GM10248 (cell line): ENCODE data around the gene UNC5B.
A peak's percentile ranks its signal among the peaks of the same experiment; 100 is the strongest.
"Not testable (repeated sequence)": the region's sequence is repeated elsewhere in the genome, so short reads cannot be mapped to it uniquely, and the experiment has no call there.

Experiments
- CTCF ChIA-PET: fragments of 300-600 bp; sonication (Branson Sonifier 250); formaldehyde crosslinking; extraction: SDS; loops from one replicate; lab custom pipeline; 2021; ENCODE audit warnings: antibody characterized with exemption; lab: Yijun Ruan, JAX
- POLR2A ChIA-PET: fragments of 350-650 bp; sonication (Branson Sonifier 250); formaldehyde crosslinking; extraction: SDS; loops from one replicate; lab custom pipeline; 2020; ENCODE audit warnings: antibody characterized with exemption; lab: Yijun Ruan, JAX
- DNase-seq: peaks from one replicate; pipeline ENCODE4 v3.0.0; 2012; ENCODE audit errors: extremely low spot score
- TF ChIP-seq, protein P1 (sequence below): IDR thresholded peaks from 2 replicates; pipeline ENCODE4 v1.5.1; 2012; ENCODE audit warnings: mild to moderate bottlenecking, low read depth; ENCODE audit errors: extremely low read depth, missing control alignments, control extremely low read depth

Gene UNC5B

DNA sequence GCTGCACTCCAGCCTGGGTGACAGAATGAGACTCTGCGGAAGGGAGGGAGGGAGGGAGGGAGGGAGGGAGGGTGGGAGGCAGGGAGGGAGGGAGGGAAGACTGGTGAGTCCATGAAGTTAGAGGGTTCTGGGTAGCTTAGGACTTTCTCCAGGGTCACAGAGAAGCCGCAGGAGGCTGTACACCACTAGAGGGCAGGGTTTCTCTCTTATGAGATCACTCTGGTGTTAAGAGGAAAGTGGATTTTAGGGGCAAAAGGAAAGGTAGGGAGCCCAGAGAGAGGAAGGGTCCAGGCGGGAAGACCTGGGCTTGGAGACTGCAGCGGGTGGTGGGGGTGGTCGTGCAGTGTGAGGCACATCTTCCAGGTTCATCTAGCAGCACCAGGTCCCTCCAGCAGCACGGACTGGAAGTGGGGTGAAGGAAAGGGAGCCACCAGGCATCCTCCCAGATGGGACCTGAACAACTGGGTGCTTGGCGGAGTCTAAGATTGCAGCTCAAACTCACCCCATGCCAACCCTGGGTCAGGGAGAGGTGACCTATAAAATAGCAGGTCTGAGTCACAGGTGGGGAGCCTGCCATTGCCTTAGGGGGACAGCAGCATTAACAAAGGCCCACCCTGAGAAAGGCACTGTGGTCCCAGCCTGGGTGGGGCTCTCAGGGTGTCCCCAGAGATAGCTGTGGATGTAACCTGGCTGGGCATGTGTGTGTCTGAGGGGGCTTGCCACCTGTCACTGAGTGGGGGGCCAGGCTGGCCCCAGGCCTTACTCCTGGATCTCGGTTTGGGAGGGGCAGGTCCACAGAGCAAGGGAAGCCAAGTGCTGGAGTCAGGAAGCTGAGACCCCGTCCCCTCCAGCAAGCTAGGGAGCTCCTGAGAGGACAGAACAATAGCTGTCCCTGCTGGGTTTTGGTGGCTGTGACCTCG is 58.2 kb downstream of the UNC5B start:
- CTCF ChIA-PET, result interaction anchor here (0.6 to 2.3 kb wide), 11 partner anchors 9 to 346 kb away, joined by 3 to 13 read pairs (median 3); no protein-coding TSS in a partner anchor
- DNase-seq, result peak; percentile 78
- POLR2A ChIA-PET, result no interaction called here
- TF ChIP-seq, protein P1, sequence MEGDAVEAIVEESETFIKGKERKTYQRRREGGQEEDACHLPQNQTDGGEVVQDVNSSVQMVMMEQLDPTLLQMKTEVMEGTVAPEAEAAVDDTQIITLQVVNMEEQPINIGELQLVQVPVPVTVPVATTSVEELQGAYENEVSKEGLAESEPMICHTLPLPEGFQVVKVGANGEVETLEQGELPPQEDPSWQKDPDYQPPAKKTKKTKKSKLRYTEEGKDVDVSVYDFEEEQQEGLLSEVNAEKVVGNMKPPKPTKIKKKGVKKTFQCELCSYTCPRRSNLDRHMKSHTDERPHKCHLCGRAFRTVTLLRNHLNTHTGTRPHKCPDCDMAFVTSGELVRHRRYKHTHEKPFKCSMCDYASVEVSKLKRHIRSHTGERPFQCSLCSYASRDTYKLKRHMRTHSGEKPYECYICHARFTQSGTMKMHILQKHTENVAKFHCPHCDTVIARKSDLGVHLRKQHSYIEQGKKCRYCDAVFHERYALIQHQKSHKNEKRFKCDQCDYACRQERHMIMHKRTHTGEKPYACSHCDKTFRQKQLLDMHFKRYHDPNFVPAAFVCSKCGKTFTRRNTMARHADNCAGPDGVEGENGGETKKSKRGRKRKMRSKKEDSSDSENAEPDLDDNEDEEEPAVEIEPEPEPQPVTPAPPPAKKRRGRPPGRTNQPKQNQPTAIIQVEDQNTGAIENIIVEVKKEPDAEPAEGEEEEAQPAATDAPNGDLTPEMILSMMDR, result peak; percentile 78

DNA sequence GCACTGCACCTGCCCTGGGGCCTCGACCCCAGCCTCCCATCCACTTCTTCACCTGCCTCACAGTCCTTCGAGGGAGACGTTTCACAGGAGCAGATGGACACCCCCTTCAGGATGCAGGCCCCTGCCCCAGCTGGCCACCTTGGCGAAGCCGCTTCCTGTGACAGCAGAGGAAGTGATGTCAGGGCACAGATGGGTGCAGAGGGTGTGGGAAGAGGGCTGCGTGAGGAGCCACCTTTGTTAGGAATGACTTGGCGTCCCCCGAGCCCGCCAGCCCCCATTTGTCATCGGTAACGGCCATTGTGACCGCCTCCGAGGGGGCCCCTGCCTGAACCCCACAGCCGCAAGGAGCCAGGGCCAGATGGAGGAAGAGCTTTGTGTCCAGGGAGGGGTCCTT is 59.3 kb downstream of the UNC5B start:
- POLR2A ChIA-PET, result no interaction called here
- DNase-seq, result no peak
- TF ChIP-seq, protein P1, result no peak
- CTCF ChIA-PET, result interaction anchor here (0.7 to 2.3 kb wide), 5 partner anchors 8 to 347 kb away, joined by 3 to 13 read pairs (median 4); no protein-coding TSS in a partner anchor

DNA sequence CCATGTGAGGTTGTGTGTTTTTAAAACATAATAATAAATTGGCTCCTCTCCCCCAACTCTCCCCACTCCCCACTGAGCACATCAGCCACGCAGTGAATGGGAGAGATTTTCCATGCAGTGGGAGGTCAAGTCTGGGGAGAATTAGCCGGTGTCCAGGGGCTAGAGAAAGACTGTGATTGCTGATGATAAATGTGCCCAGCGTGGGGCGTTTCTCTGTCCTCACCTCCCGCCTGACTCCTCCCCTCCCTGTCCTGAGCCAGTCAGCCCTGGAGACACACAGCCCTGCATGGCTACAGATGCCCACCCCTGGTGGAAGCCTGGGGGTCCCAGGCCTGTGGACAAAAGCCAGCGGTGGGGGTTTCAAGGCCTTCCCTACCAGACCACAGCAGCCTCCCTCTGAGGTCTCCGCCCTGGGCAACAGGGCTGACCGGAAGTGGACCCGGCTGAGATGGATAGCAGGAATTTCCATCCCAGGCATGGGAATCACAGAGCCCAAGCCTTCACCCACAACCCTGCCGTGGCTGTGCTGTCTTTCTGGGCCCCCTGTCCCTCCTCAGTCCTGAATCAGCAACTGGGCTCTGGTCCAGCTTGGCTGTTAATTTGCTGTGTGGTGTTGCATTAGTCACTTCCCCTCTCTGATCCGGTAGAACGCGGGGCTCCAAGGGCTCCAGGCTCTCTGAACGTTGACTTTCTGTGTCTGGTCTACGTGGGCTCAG is 59.8 kb downstream of the UNC5B start:
- ChIA-PET CTCF (no interaction called here), POLR2A (no interaction called here)
- TF ChIP-seq, protein P1, result no peak
- DNase-seq, result no peak

DNA sequence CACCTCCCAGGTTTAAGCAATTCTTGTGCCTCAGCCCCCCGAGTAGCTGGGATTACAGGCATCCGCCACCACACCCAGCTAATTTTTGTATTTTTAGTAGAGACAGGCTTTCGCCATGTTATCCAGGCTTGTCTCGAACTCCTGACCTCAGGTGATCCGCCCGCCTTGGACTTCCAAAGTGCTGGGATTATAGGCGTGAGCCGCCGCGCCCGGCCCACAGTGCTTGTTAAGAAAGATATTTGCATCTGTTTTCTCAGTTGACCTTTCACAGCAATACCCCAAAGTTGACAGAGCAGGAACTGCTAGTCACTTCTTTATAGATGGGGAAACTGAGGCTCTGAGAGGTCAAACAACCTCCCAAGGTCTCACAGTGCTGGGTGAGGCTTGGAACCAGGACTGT is 60.6 kb downstream of the UNC5B start:
- POLR2A ChIA-PET, DNase-seq: not testable (repeated sequence)
- CTCF ChIA-PET, result interaction anchor here (1.0 to 1.1 kb wide), 2 partner anchors 9 to 11 kb away, joined by 3 to 4 read pairs; no protein-coding TSS in a partner anchor

DNA sequence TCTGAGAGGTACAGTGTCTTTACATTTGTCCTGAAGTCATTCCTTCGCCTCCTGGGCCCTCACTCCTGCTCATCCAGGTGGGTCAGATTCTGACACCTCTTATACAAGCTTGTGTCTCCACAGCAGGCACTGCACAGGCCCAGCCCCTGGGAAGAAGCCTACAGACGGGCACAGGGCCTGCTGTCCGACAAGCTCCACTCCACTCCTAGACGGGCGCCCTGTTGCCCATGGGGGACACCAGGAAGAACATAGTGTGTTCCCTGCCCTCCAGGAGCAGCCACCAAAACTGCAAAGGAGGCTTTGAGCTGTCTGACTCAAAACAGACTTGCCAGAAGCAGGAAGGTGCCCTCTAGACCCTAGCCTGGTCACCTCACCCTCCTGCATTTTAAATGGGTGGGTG is 61.1 kb downstream of the UNC5B start:
- POLR2A ChIA-PET, result no interaction called here
- CTCF ChIA-PET, result interaction anchor here (1.0 to 1.1 kb wide), 2 partner anchors 9 to 10 kb away, joined by 3 to 4 read pairs; no protein-coding TSS in a partner anchor
- DNase-seq, result no peak
- TF ChIP-seq, protein P1, result no peak

DNA sequence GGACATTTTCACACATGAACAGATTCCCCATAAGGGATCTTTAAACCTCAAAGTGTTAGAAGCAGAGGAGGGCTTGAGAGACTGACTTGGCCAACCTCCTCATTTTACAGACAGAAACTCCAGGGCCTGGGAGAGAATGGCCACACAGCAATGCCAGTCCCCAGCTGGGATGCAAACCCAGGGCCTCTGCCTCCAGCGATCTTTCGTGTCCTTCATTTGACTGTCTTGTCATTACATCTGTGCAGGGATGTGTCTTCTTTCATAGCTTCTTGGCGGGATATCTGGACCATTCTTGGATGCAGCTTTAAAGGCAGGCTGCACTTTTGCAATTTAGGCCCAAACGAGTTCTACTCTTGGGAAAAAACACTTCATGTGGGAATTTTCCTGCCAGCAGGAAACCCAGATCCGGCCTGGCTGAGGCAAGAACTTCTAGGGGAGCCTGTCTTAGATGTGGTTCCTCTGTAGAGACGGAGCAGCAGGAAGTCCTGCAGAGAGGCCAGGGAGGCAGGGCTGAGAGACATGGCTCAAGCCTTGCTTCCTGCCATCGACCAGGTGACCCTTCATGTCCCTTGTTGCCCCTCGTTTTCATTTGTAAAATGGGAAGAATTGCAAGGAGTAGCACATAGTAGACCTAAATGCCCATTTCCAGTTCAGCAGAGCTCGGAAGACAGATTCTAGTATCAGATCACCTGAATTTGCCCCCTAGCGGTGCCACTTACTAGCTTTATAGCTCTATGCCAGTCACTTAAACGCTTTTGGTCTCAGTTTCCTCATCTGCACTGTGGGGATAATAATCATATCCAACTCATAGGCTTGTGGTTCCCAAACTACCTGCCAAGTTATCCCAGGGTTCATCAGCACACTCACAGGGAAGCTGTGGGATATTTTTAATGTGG is 62.8 kb downstream of the UNC5B start:
- TF ChIP-seq, protein P1, result no peak
- no peak for DNase-seq
- POLR2A ChIA-PET, result no interaction called here
- CTCF ChIA-PET, result interaction anchor here (1.3 to 2.0 kb wide), 3 partner anchors 10 to 18 kb away, joined by 3 to 15 read pairs (median 10); no protein-coding TSS in a partner anchor
